ENCODE measurements around the gene HYAL2. TPM values are rescaled to one million over a fixed set of nuclear protein-coding genes. Genes with fewer than 3 reads are reported as not detected.

The HYAL2 gene
- total RNA-seq, 1 experiment from 2014 or later, result 35.7 TPM

DNA sequence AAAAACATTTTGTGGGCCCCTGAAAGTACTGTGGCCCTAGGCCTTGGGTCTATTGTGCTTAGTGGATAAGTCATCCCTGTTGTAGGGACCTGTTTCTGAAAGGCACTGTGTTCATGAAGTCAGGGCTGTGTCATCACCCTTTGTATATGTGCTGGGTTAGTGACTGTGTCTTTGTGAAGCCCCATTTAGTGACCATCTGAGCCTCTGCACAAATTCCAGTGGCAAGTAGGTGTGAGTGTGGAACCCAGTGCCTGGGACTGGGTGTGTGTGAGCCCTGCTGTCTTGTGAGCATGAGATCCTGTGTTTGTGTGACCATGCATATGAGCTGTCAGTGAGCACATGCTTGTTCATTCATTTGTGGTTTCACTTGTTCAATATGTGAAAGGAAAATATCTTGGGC, 17.9 kb downstream of the HYAL2 start:
- no peak overlapping the region for H3K27ac Mint-ChIP-seq (ENCODE audit: unreplicated experiment)
- no peak overlapping the region for H3K4me3 Mint-ChIP-seq (ENCODE audit: low read depth, unreplicated experiment)
- intact Hi-C loops (cut with micrococcal nuclease; ENCODE audit: unreplicated experiment), result no loop called here
- H3K4me1 Mint-ChIP-seq (ENCODE audit: low read depth, unreplicated experiment), result peaks cover 17% of the 10 kb centered on the region
- H3K36me3 Mint-ChIP-seq (ENCODE audit: insufficient read depth, unreplicated experiment), result peaks cover 15% of the 10 kb centered on the region
- CTCF ChIA-PET, result interaction anchor here (0.7 kb wide), 1 partner anchor 12 kb away, joined by 5 read pairs; no protein-coding TSS in a partner anchor
- no peak for DNase-seq
- TF ChIP-seq, protein P1, sequence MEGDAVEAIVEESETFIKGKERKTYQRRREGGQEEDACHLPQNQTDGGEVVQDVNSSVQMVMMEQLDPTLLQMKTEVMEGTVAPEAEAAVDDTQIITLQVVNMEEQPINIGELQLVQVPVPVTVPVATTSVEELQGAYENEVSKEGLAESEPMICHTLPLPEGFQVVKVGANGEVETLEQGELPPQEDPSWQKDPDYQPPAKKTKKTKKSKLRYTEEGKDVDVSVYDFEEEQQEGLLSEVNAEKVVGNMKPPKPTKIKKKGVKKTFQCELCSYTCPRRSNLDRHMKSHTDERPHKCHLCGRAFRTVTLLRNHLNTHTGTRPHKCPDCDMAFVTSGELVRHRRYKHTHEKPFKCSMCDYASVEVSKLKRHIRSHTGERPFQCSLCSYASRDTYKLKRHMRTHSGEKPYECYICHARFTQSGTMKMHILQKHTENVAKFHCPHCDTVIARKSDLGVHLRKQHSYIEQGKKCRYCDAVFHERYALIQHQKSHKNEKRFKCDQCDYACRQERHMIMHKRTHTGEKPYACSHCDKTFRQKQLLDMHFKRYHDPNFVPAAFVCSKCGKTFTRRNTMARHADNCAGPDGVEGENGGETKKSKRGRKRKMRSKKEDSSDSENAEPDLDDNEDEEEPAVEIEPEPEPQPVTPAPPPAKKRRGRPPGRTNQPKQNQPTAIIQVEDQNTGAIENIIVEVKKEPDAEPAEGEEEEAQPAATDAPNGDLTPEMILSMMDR (IDR thresholded peaks at IDR 0.05; ENCODE audit: unreplicated experiment), result no peak
- no TSS peak for BruUV-seq (replicated peaks)
- H3K9me3 Mint-ChIP-seq (ENCODE audit: low read depth, unreplicated experiment), result no peaks in the 10 kb centered on the region
- no peaks in the 10 kb centered on the region for H3K27me3 Mint-ChIP-seq (ENCODE audit: unreplicated experiment)

DNA sequence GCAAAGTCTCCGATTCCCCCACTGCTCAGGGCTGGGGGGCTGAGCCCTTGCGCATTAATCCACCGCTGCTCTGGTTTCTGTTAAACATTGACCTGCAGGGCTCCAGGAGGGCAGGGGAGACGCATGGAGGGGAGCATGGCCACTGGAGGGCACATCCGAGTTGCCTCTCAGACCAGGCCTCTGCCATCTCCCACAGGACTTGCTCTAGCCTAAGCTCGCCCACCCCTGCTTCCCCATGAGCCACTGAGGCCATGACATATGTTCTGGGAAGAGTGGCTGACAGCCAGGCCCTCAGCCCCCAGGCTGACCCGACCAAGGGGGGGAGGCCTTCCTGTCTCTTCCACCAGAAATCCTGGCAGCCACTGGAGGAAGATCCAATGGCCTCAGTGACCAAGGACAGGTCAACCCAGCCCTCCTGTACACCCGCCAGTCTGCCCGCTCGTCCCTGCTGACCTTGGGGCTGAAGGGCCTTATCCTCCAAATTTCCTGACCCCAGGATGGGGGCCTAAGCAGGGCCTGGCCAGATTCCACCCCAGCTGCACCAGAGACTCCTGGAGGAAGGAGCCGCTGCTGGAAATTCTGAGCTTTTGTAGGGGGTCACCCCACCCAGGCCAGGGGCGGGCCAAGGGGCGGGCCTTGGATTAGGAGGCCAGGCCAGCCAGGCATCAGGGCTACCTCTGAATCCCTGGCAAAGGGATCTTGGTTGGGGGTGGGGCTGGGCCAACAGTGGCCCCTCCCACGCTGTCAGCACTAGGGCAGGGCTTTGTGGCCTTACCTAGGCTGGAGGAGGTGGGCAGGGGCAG, 19.3 kb downstream of the HYAL2 start, which contains the start of gene HYAL1:
HYAL1 (minus strand) TSS at position 562 of the 803 bp plus-strand sequence. CDS start 618 bp downstream, outside the sequence.
- CTCF ChIA-PET, result interaction anchor here (0.8 to 1.2 kb wide), 2 partner anchors 14 to 21 kb away, joined by 3 to 7 read pairs; no protein-coding TSS in a partner anchor
- no TSS peak for BruUV-seq (replicated peaks)
- intact Hi-C loops (cut with micrococcal nuclease; ENCODE audit: unreplicated experiment), result no loop called here
- TF ChIP-seq, protein P1 (IDR thresholded peaks at IDR 0.05; ENCODE audit: unreplicated experiment), result no peak
- H3K36me3 Mint-ChIP-seq (ENCODE audit: insufficient read depth, unreplicated experiment), result peaks cover 25% of the 10 kb centered on the region
- H3K27ac Mint-ChIP-seq (ENCODE audit: unreplicated experiment), result no peak within 1 kb of the TSS
- H3K27me3 Mint-ChIP-seq (ENCODE audit: unreplicated experiment), result no peaks in the 10 kb centered on the region
- no peaks in the 10 kb centered on the region for H3K9me3 Mint-ChIP-seq (ENCODE audit: low read depth, unreplicated experiment)
- peak; percentile 29 for DNase-seq
- H3K4me1 Mint-ChIP-seq (ENCODE audit: low read depth, unreplicated experiment), result peaks cover 20% of the 10 kb centered on the region
- no peak within 1 kb of the TSS for H3K4me3 Mint-ChIP-seq (ENCODE audit: low read depth, unreplicated experiment)

DNA sequence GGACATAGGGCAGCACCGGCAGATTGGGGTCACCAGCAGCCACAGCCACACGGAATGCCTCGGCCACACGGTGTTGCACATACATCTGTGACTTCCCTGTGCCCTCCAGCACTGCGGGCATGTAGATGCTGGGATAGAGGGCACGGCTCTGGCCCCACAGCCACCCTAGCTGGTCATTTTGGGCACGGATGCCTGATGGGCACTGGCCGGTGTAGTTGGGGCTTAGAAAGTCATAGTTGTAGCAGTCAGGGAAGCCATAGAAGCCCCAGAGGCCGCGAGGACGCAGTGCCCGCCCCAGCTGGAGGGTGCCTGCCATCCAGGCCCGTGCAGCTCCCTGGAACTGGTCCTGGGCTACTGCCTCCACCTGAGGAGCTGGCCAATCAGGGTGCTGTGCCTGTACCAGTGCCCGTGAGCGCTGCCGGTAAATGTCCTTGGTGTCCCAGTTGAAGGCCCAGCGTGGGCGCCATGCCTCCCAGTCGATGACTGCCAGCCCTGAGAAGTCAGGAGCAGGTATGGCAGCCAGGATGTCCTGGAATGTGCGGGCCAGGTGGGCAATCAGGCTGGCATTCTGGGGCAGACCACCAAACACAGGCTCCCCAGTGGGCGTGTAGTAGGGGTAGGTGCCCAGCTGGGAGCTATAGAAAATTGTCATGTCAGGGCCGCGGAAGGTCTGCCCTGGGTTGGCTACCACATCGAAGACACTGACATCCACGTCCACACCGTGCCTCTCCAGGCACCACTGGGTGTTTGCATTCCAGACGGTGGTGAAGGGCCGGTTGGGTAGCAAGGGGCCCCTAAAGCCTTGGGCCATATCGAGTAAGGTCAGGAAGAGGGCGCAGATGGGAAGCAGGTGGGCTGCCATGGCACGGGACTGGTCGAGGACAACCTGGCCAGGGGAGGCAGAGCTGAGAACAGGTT, 20.2 kb downstream of the HYAL2 start:
- intact Hi-C loops (cut with micrococcal nuclease; ENCODE audit: unreplicated experiment), result no loop called here
- BruUV-seq (replicated peaks), result no TSS peak
- no peak for DNase-seq
- Mint-ChIP-seq H3K27ac (ENCODE audit: unreplicated experiment) (no peak overlapping the region), H3K4me3 (ENCODE audit: low read depth, unreplicated experiment) (no peak overlapping the region), H3K36me3 (ENCODE audit: insufficient read depth, unreplicated experiment) (peaks cover 28% of the 10 kb centered on the region), H3K9me3 (ENCODE audit: low read depth, unreplicated experiment) (no peaks in the 10 kb centered on the region), H3K27me3 (ENCODE audit: unreplicated experiment) (no peaks in the 10 kb centered on the region), H3K4me1 (ENCODE audit: low read depth, unreplicated experiment) (peaks cover 24% of the 10 kb centered on the region)
- TF ChIP-seq, protein P1 (IDR thresholded peaks at IDR 0.05; ENCODE audit: unreplicated experiment), result no peak
- CTCF ChIA-PET, result interaction anchor here (0.8 to 1.2 kb wide), 2 partner anchors 15 to 22 kb away, joined by 3 to 7 read pairs; no protein-coding TSS in a partner anchor

DNA sequence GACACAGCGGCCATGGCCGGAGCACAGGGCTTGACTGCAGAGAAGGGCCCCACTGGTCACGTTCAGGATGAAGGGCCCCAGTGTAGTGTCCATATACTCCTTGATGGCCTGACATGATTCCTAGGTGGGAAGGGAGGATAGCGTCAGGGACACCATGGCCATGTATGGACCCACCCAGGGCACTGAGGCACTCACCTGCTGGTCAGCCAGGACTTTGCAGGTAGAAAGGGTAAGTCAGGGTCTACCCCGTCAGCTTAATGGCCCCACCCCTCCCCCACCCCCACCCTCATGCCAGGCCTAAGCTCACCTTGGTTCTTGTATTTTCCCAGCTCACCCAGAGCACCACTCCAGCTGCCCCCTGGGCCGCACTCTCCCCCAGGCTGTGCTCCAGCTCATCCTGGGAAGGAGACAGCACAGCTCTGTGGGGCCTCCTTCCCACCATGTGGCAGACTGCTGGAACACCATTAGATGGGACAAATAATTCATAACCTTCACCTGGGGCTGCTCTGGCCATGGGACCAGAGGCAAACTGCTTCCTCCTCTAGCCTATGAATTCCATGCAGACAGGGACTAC, 21.8 kb downstream of the HYAL2 start:
- no peak for DNase-seq
- intact Hi-C loops (cut with micrococcal nuclease; ENCODE audit: unreplicated experiment), result no loop called here
- Mint-ChIP-seq H3K27me3 (ENCODE audit: unreplicated experiment) (no peaks in the 10 kb centered on the region), H3K4me1 (ENCODE audit: low read depth, unreplicated experiment) (peaks cover 24% of the 10 kb centered on the region), H3K9me3 (ENCODE audit: low read depth, unreplicated experiment) (no peaks in the 10 kb centered on the region), H3K27ac (ENCODE audit: unreplicated experiment) (peak overlapping the region; percentile 85), H3K36me3 (ENCODE audit: insufficient read depth, unreplicated experiment) (peaks cover 28% of the 10 kb centered on the region), H3K4me3 (ENCODE audit: low read depth, unreplicated experiment) (peak overlapping the region; percentile 96)
- CTCF ChIA-PET, result no interaction called here
- TF ChIP-seq, protein P1 (IDR thresholded peaks at IDR 0.05; ENCODE audit: unreplicated experiment), result no peak
- BruUV-seq (replicated peaks), result no TSS peak

Measured in Calu3 (cell line).